HepG2 (cell line): ENCODE data around the gene URAD.

Source experiments
- BRCA1 ChIP-seq: sonication (generic); formaldehyde crosslinking; IDR thresholded peaks from 2 replicates; pipeline ENCODE4 v1.4.0; 2020; ENCODE audit warnings: missing genetic modification reagents
- ELF1 ChIP-seq: sonication (generic); formaldehyde crosslinking; IDR thresholded peaks from 2 replicates; pipeline ENCODE4 v1.4.0; 2020; ENCODE audit warnings: missing genetic modification reagents
- EZH2 ChIP-seq: conservative IDR thresholded peaks from 2 replicates; pipeline ENCODE4 v1.6.1; 2012; ENCODE audit warnings: mild to moderate bottlenecking, low read depth, low read length, moderate library complexity
- RBFOX2 ChIP-seq: fragments of 200-400 bp; formaldehyde crosslinking; IDR thresholded peaks from 2 replicates; pipeline ENCODE4 v1.6.1; 2017; ENCODE audit warnings: low read depth, mild to moderate bottlenecking, low read length
- SMC3 ChIP-seq: IDR thresholded peaks from 2 replicates; pipeline ENCODE4 v1.6.1; 2011; ENCODE audit warnings: low read length, improper control_type of control experiment
- ZNF224 ChIP-seq: sonication (generic); formaldehyde crosslinking; IDR thresholded peaks from 2 replicates; pipeline ENCODE4 v1.5.0; 2020; ENCODE audit warnings: mild to moderate bottlenecking, missing genetic modification reagents
- ZNF441 ChIP-seq: sonication (generic); formaldehyde crosslinking; IDR thresholded peaks from 2 replicates; pipeline ENCODE4 v1.7.0; 2021; ENCODE audit warnings: missing genetic modification reagents, borderline replicate concordance
- ZNF652 ChIP-seq: IDR thresholded peaks from 2 replicates; pipeline ENCODE4 v1.6.1; 2016; ENCODE audit warnings: low read depth, borderline replicate concordance

DNA sequence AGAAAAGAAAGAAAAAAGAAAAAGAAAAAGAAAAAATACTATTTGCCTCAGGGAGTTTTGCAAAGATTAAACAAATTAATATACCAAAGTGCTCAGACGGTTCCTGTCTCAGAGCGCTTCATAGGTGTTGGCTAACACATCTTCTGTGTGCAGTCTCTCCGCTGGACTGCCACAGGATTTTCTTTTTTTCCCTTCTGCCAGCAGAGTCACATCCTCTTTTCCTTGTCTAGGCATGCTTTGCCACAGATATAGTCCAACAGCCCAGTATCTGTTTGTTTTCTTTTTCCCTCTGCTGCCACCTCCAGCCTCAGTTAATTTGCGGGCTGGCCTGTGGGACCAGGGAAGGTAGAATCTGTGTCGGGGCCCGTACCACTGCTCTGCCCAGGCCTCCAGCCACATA, 3.4 kb upstream of the URAD start:
- TF ChIP-seq EZH2 (no peak), SMC3 (no peak), ZNF224 (CRISPR knock-in tag) (no peak), BRCA1 (no peak), ZNF441 (CRISPR knock-in tag) (no peak), RBFOX2 (no peak), ELF1 (CRISPR knock-in tag) (no peak), ZNF652 (CRISPR knock-in tag) (no peak)
